OCI-M2 (cell line): ENCODE data around the gene STARD10.
"Not testable (repeated sequence)": the region's sequence is repeated elsewhere in the genome, so short reads cannot be mapped to it uniquely, and the experiment has no call there.

Experiments
- DNase-seq: peaks from one replicate; lab custom pipeline; 2025; ENCODE audit not compliant: unreplicated experiment; lab: John Stamatoyannopoulos, UW

Gene STARD10

DNA sequence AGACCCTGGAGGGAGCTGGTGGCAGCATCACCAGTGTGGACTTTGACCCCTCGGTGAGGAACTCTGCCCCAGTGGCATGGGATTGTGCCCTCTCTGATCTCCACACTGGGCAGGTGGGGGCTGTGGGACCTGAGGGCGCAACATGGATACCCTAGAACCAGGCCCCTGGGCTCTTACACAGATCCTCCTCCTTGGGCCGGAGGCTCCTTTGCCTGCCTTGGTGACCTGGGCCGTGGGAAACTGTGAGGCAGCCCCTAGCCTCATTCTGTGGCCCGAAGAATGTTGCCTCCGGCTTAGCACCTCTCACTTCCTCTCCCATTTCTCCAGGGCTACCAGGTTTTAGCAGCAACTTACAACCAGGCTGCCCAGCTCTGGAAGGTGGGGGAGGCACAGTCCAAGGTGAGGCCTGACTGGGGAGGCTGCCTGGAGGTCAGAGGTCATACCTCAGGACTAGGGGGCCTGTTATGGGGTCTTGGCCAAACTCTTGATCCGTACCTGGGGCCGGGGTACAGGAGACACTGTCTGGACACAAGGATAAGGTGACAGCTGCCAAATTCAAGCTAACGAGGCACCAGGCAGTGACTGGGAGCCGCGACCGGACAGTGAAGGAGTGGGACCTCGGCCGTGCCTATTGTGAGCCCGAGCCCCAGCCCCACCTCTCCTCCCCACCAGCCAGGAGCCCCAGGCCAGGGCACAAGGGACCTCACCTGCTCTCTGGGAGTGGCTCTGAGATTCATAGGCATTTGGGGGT, 32.5 kb upstream of the STARD10 start:
- no peak for DNase-seq

DNA sequence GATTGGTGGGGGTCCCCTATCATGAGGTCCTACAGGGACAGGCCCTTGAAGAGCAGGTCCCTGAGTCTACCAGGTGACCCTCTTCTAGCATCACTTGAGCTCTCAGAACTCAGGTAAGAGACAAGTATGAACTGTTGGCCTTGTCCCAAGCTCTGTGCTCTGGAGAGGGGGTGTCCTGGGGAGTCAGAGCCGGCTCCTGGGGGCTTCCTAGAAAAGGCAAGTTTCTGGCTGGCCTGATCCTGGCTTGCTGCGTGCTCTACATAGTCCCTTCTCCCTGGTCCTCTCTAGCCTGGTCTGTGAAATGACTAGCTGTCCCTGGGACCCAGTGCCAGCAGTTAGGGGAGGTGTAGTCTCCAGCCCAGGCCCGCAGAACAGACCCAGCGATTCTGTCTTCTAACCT, 31.8 kb upstream of the STARD10 start:
- no peak for DNase-seq

DNA sequence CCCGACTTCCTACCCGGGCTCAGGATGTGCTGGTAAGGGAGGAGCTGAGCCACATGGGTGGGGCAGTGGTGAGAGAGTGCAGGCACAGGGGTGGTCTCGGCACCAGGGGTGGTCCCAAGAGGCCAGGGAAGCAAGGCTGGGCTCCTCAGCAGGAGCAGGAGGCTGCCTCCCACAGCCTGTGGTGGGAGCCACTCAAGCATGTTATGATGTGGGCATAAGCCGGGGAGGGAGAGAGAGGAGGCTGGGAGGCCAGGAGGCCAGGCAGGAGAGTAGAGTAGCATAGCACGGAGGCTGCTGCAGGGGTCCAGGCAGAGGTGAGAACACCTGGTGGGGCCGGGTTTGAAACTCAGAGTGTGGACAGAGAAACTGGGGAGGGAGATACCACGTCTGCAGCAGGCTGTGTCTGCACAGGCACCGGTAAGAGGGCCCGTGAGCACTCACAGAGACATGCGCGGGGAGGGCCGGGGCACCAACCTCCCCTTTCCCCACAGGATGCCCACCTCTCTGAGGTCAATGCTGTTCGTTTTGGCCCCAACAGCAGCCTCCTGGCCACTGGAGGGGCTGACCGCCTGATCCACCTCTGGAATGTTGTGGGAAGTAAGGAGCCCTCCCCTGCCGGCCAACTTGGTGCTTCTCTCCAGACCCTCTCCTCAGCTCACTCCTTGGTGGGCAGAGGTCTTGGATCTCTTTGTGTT, 31.1 kb upstream of the STARD10 start:
- no peak for DNase-seq

DNA sequence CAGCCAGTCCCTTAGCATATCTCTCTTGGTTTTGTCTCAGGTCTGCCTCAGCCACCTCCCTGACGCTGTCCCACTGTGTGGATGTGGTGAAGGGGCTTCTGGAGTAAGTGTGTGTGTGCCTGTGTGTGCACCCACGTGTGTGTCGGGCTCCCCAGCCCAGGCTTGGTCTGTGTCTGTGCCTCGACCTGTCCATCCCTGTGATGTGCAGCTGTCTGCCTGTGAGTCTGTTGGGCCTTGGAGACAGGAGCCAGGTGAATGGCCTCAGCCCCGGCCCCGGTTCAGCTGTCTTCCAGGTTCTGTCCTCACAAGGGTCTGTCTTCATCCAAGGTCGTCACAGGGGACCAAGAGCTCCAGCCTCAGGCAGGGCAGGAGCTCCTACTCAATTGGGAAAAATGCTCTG, 30.2 kb upstream of the STARD10 start:
- no peak for DNase-seq

DNA sequence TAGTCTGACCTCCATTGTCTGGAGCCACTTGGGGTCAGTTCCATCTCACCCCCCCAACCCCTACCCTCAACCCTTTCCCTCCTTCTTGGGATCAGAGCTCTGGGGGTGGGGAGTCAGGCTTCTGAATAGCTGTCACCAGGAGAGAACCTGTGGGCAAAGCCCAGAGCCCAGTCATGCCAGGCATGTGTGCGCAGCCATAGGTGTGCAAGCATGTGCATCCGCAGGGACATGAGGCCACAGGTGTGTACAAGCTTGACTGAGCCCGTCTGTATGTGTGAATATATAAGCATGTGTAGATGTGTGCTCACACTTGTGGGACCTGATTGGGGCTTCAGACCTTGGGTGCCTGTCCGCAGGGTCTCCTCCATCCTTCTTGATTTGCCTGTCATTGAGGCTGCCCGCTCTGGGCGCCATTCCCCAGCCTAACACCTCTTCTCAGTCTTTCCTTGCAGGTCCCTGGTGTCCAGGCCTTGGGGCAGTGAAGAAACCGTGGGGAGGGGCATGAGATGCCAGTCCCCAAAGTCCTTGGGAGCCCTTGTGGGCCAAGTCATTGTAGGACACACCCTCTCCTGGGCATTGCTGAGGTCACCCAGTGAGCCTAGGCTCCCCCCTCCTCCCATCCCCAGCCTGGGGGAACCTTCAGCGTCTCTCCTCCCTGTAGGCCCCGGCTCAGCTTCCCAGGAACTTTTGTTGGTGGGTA, 29.4 kb upstream of the STARD10 start:
- DNase-seq, result no peak

DNA sequence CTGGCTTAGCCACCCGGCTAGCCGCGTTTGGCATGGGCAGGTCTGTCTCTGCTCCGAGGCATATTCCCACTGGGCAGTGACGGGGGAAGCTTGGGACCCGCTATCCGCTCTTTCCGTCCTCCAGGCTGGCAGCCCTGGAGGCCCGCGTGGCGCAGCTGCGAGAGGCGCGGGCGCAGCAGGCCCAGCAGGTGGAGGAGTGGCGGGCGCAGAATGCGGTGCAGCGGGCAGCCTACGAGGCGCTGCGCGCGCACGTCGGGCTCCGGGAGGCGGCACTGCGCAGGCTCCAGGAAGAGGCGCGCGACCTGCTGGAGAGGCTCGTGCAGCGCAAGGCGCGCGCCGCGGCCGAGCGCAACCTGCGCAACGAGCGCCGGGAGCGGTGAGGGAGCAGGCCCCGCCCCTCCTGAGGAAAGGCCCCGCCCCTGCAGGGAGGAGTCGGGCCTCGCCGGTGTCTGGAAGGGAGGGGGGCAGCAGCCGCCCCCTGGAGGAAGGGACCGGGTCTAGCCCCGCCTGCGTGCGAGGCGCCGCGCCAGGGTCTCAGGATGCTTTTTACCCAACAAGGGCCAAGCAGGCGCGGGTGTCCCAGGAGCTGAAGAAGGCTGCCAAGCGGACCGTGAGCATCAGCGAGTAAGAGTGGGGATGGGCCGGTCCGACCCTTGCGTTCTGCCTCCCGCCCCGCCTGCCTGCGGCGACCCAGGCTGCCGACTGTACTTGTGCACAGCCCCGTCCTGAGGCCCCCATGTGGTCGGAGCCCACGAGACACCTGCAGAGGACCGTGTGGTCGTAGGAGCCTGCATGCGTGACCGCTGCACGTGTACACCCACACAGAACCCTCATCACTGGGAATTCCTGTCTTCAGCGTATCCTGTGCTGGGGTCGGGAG, 28.3 kb upstream of the STARD10 start:
- DNase-seq, result no peak

DNA sequence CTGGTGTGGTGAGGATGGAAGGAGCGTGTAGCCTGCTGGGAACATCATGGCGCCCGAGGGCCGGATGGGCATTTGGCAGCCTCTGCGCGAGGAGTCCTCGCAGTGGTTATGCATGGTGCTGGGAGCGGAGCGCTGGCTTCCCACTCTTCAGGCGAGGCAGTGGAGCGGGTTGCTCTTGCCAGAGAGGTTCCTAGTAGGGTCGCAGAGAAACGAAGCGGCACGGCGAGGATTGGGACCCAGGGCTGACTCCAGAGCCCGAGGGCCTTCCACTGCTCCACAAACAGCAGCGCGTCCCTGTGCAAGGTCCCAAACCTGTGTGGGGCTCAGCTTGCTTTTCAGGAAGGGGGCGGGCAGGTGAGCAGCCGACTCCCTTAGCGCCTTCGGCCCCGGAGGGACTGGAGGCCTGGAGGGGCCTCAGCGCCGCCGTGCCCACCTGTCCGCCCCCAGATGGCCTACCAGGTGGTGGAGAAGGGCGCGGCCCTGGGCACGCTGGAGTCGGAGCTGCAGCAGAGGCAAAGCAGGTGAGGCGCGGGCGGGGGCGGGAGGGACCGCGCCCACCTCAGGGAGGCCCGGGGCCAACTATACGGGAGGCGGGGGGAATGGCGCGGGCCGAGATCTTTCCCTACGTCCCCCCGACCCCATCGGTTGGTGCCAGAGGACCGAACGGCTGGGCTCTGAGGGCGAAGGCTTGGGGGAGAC, 27.5 kb upstream of the STARD10 start:
- DNase-seq, result no peak

DNA sequence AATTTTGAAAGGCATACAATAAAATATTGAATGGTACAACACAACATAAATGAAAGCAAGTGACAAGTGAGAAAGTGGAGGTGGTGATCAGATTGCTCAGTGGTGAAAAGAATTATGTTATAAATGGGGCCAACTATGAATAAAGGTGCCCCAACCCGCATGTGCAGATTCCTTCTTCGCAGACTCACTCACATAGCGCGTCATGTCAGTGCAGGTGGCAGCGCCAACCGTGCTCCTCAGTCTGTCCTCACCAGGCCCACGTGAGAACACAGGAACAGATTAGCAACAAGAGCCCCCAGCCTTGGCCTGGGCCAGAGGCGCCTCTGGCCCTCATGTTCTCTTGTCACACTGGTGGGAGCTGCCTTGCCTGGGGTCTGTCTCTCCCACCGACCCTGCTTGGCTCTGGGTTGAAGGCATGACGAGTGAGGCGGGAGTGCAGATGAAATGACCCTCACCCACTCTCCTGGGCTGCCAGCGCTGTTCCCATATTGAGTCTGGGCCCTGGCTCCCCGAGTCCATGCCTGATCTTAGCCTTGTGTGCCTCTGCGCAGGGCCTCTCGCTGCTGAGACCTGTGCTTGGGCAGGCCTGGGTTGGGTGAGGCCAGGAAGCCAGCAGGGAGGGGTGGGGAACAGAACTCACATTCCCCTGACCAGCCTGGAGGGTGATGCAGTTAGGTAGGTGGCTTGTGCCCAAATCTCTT, 26.7 kb upstream of the STARD10 start:
- no peak for DNase-seq

DNA sequence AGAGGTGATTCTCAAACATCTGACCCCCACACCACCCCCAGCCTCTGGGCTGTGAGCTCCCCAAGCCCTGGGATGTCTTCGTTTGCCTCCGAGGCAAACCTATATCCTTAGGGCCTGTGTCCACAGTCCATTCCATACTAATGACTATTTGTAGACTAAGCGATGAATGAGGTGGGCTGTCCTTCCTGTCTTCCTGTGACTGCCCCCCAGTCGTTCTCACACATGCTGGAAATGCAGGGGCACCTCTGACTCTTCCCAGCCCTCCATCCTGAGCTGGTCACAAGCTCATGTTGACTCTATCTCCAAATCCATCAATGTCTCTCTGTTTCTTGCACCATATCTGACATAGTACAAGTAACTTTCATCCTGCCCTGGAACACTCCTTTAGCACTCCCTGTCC, 25.1 kb upstream of the STARD10 start:
- DNase-seq, result no peak

DNA sequence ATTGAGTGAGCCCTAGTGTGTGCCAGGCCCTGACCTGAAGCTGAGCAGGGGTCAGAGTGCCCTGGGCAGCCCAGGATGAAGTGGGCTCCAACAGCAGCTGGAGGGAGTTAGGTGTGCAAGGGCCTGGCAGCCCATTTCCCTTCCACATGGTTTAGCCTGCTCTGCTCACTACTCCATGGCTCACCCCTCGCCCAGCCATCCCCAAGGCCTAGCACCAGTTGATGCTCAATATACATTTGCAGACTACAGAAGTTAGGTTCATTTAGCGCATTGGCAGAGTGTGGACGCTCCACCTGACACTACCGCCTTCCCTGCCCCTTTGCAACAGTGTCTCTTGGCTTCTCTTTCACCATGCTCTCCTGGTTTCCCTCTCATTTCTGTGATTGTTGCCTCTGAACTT, 24.1 kb upstream of the STARD10 start:
- no peak for DNase-seq

DNA sequence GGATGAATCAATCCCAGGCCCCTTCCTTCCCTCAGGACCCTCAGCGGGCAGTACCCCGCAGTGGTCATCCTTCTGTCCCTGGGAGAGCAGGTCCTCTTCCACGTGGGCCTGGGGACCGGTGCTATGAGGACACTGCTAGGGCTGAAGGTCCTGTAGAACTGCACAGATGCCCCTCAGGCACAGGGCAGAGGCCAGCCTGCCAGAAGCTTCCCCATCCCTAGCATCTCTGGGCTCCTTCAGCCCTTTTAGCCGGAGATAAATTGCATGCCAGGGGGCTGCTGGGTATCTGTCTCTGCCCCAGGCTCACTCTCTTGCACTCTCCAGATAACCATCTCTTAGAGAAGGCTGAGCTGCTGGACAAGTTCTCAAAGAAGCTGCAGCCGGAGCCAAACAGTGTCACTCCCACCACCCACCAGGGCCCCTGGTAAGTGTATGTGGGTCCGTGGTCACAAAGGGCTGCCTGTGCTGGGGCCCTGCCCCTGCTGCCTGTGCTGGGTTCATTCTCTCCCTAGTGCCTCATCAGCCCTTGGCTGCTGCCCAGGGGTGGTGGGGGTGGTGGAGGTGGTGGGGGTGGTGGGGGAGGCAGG, 22.6 kb upstream of the STARD10 start:
- DNase-seq, result no peak

DNA sequence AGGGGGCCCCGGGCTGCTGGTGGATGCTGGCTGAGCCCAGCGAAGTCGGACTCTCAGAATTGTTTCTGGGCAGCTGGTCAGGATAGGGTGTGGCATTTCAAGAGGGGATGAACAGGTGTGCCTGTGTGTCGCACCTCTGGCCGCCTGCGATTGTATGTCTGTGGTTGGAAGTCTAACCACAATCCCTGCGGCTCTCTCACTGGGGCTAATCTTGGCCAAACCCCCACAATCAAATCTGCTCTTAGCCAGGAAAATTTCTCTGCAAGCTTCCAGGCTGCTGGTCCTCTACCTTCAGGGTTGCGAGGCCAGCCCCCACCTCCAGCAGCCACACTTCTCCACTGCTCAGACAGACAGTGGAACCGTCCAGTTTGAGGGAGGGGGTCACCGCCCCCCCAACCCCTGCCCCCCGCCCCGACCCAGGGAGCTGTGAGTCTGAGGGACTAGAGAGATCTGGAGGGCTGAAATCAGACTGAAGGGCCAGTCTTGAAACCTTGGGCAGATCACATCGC, 21.3 kb upstream of the STARD10 start:
- DNase-seq, result no peak

DNA sequence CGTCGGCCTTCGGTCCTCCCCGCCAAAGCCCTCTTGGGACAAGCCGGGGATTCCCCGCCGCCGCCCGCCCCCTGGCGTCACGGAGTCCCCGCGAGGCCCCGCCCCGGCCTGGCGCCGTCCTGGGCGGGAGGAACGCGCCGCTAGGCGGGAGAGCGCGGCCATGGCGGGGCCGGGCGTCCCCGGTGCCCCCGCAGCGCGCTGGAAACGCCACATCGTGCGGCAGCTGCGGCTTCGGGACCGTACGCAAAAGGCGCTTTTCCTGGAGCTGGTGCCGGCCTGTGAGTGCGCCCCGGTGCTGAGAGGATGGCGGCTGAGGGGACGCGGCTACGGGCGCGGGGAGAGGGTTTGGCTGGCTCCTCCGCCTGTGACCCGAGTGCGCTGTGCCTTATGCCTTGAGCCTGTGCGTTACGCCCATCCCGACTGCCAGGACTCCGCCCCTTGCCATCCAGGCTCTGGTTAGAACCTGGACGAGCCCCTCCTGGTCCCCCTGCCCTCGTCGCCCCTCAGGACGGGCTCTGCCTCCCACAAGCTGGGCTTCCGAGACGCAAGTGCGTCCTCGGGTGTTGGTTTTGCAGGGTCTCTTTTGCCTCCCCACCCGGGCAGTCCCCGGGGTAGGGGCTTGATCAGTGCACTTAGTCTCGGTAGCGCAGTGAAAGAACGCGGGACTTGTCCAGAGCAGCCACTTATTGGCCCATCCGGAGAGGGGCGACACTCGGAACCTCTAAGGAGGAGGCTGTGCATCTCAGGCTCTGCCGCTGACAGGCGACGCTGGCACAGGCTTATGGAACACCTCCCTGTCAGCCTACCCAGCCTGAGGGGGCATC, 20.7 kb upstream of the STARD10 start, which contains the start of gene ATG16L2:
ATG16L2 (plus strand) TSS at position 126 of the 824 bp plus-strand sequence; CDS start at position 161, 35 bp downstream.
- no peak for DNase-seq

DNA sequence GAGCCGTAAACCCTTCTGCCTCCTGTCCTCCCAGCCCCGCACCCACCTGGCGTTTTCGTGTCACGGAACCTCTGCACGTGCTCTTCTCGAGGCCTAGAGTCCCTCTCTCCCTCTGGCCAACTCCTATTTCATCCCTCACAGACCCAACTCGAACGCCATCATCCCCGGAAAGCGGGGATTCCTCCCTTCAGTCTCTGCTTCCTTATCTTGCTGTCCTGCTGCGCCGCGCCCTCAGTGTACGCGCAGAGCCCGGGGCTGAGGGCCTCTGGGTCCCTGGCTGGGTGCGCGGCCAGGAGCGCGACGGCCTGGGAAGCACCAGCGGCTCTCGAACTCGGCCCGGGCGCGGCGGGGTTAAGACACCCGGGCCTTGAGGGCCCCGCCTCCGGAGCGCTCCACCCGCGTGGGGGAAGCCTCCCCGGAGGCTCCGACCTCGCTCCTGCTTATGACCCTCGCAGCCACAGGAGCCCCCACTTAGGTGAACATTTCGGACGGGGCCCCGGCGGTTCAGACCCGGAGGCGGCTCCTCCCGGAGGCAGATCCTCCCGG, 20.0 kb upstream of the STARD10 start:
- no peak for DNase-seq

DNA sequence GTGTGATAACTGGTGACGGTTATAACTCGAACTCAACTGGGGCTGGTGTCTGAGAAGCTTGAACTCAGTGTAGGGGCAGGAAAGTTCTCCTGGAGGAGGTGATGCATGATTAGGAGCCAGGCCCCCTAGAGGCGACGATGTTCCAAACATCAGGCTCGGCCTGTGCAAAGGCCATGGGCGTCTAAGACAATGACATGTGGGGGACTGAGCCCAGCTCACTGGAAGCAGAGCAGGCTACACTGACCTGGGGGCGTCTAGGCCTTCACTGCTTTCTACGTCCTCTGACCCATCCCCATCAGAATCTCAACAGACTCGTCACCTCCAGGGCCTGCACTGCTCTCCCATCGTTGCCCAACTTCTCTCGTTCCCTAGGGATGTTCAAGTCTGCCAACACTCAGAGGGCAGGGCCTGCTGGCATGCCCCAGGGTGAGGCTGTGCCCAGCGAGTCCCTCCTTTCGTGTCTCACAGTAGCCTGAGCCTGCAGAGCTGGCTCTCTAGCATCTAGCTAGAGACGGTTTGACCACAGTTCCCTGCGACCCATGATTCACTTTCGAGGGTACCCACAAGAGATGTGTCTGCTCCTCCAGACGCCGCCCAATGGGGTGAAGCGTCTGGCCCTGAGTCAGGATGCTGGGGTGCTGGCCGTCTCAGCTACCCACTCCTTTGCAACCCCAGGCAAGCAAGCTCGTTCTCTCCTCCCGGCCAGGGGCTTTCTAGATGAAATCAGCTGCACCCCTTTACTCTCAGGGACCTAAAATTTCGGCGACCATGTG, 19.3 kb upstream of the STARD10 start:
- no peak for DNase-seq

DNA sequence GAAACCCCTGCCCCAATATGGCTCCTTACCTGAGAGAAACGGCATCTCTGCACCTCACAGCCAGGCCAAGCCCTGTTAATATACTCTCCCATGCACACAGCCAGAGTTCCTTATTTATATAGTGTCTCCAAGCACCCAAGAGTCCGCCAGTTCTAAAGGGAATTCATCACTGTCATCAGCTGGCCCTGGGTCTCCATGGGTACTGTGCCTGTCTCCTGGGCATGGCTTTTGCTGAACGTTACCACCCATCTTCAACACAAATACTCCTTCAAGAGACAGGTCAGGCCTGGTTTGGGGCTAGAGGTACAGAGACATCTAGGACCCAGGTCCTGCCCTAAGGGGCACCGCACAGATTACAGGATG, 18.7 kb upstream of the STARD10 start:
- no peak for DNase-seq

DNA sequence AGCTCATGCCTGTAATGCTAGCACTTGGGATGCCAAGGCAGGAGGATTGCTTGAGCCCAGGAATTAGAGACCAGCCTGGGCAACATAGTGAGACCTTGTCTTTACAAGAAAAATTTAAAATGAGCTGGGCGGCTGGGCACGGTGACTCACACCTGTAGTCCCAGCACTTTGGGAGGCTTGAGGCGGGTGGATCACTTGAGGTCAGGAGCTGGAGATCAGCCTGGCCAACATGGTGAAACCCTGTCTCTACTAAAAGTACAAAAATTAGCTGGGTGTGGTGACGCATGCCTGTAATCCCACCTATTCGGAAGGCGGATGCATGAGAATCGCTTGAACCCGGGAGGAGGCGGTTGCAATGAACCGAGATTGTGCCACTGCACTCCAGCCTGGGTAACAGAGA, 17.8 kb upstream of the STARD10 start:
- not testable (repeated sequence) for DNase-seq
